ENCODE measurements around the gene RAB1B.

GRCh38 chr11:66230978-66231377 lies 37.5 kb upstream of the RAB1B start:
- TF ChIP-seq CTCF (IDR thresholded peaks at IDR 0.05; ENCODE audit: low read depth, low read length, poor library complexity, severe bottlenecking) (no peak), EZH2phosphoT487 (IDR thresholded peaks at IDR 0.05; ENCODE audit: borderline replicate concordance, low read length) (no peak)

Measured in DOHH2 (cell line).